Retina (tissue), 1 donor: ENCODE measurements around the gene OSBPL8.

ENCODE experiments used
- DNase-seq: peaks from one replicate; pipeline ENCODE4 v3.0.0-alpha.2; 2016

OSBPL8 gene, protein sequence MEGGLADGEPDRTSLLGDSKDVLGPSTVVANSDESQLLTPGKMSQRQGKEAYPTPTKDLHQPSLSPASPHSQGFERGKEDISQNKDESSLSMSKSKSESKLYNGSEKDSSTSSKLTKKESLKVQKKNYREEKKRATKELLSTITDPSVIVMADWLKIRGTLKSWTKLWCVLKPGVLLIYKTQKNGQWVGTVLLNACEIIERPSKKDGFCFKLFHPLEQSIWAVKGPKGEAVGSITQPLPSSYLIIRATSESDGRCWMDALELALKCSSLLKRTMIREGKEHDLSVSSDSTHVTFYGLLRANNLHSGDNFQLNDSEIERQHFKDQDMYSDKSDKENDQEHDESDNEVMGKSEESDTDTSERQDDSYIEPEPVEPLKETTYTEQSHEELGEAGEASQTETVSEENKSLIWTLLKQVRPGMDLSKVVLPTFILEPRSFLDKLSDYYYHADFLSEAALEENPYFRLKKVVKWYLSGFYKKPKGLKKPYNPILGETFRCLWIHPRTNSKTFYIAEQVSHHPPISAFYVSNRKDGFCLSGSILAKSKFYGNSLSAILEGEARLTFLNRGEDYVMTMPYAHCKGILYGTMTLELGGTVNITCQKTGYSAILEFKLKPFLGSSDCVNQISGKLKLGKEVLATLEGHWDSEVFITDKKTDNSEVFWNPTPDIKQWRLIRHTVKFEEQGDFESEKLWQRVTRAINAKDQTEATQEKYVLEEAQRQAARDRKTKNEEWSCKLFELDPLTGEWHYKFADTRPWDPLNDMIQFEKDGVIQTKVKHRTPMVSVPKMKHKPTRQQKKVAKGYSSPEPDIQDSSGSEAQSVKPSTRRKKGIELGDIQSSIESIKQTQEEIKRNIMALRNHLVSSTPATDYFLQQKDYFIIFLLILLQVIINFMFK

DNA sequence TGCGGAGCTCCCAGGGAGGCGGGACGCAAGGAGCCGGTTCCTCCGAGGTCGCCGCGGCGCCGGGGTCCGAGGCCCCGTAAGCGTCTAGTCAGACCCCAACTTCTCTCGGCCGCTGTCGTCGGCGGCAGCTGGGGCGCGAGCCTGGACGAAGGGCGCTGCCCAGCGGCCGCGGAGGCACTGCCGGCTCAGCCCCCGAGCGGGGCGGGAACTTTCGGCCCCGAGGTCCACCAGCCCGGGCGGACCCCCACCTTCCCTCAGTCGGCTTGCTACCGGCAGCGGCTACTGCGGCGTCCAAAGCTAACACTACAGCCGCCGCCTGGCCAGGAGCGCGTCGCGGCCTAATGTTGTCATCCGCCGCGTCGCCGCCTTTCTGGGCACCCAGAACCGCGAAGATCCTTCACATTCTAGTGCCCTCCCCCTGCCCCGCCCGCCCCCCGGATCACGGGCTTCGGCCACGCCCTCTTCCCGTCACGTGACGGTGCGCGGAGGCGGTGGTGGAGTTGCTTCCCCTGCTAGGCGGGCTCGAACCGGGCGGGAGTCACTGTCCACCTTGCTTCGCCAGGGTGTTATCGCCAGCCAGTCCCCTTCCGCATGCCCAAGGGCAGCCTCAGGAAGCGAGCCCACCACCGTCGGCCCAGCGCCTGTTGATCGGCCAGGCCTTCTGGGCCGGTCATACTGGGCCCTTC lies at the start of gene OSBPL8:
Gene OSBPL8, minus strand, starts transcription at position 372 of the 686 bp plus-strand sequence. CDS start 72,220 bp downstream, outside the sequence.
- peak; percentile 96 for DNase-seq

DNA sequence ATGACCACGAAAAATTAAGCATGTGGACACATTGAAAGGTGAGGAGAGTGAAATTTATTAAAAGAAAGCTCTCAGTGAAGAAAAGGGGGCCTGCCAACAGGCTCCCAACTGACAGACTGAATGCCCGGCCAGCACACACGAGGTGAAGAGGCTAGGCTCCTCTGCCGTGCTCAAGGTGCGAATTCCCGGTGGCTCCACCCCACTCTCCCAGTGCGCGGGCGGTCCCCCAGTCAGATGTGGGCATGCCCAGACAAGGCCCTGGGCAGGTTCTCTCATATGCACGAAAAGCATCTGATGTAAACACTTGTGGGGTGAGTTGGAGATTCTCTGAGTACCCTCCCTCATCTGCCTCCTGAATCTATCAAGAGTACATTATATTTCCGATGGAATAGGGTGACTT lies 48.5 kb upstream of the OSBPL8 start:
- DNase-seq, result no peak

DNA sequence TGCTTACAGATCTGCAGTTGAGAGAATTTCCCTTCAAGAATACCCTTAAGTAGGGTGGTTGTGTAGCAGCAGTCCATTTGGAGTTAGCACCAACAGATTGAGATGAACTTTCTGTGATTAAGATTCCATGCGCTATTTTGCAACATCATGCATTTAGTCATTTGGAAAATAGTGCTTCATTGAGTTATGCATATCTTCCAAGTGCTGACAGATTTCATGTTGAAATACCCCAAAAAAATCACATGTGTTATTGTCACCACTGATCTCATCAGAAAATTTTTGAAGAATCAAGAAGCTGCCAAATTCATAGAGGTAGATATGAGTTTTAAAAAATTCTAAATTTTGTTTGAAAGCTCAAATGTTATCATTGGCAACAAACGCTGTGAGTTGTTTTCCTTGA lies 35.5 kb upstream of the OSBPL8 start:
- no peak for DNase-seq

DNA sequence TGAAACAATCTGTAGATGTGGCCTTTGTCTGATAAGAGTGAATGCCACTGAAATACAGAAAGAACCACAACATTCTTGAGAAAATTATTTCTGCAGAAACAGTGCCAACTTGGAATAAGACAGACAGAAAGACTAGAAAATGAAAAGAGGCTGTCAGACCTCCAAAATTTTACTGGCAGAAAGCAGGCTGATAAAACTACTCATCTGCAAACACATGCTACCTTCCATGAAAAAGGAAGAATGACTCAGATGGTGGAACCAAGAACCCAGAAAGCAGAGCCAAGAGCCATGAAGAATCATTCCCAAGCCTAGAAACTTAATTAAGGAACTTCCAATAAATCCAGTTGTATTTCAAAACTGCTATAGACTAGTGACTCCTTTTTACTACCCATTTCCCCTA lies 31.9 kb upstream of the OSBPL8 start:
- DNase-seq, result no peak

DNA sequence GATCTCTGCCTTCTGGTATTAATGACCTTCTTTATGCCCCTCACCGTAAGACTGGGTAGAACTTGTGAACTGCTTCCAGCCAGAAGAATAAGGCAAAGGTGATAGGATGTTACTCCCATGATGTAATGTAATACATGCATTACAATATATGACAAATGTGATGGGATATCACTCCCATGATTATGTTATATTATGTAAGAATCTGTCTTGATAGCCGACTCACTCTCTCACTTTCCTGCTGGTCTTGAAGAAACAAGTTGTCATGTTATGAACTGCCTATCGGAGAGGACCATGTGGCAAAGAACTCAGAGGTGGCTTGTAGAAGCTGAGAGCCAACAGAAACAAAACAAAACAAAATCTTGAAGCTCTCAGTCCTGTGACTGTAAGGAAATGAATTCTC lies 30.6 kb upstream of the OSBPL8 start:
- DNase-seq, result no peak

DNA sequence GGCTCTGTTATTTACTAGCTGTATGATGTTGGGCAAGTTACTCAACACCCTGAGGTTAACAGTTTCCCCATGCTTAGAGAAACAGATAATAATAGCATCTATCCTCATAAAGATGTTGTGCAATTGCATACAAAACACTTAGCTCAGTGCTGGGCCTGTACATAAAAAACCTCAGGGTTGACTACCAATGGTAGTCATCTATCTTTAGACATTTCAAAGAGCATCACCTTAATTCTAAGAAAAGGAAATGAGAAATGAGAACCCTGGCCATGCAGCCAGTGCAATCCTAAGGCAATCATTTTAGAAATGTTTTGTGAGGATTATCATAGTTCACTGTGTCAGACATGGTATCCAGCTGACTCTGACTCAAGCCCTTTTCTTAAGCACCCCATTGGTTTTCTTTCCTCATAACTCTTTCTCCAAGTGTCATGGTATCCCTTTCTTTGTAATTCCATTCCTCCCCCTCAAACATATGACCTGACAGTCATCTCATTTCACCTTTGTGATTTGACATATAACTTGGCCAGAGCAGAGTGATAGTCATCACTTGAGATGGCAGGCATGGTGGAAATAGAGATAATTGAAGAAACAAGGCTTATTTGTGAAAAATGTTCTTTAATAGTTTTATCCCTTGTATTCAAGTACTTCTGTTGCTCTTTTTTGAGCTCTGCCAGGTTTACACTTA lies 29.5 kb upstream of the OSBPL8 start:
- no peak for DNase-seq

DNA sequence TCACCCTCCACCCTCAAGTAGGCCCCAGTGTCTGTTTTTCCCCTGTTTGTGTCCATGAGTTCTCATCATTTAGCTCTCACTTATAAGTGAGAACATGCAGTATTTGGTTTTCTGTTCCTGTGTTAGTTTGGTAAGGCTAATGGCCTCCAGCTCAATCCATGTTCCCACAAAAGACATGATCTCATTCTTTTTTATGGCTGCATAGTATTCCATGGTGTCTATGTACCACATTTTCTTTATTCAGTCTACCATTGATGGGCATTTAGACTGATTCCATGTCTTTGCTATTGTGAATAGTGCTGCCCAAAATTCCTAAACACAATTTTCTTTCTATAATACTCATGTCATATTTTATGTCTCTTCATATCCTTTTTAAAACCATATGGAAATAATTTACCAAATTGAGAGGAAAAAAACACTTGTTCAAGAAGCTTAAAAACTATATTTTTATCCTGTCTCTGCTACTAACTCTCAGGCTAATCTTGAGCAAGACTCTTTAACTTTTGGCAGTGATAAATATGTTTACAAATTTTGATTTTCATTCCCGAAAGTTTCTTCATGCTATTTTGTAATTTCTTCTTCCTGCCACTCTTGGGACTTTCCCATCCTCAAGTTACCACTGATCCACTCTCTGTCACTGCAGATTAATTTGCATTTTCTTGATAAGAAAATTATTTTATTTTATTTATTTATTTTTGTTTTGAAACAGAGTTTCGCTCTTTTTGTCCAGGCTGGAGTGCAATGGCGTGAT lies 28.0 kb upstream of the OSBPL8 start:
- DNase-seq, result no peak

DNA sequence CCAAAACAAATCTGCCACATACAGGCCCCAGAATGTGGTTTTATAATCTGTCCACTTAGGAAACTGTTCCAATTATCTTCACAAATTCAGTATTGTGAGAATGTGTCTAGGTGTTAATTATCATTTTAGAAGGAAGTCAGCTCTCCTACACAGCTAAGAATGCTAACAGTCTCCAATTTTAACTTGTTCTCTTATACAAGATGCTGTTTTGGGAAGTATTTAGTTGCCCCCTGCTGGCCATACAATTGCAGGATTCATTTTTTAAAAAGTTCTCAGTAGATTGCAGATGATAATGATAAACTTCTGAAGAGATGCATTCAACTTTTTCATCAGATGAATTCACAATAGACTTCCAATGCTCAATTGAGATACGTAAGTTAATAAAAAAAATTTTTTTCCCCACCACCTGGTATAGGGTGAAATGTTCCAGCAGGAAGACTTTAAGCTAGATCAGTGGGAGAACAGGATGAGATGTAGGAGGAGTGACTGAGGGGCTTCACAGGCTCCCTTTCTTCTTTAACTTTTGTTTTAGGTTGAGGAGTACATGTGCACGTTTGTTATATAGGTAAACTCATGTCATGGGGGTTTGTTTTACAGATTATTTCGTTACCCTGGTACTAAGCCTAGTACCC lies 27.3 kb upstream of the OSBPL8 start:
- peak; percentile 11 for DNase-seq

DNA sequence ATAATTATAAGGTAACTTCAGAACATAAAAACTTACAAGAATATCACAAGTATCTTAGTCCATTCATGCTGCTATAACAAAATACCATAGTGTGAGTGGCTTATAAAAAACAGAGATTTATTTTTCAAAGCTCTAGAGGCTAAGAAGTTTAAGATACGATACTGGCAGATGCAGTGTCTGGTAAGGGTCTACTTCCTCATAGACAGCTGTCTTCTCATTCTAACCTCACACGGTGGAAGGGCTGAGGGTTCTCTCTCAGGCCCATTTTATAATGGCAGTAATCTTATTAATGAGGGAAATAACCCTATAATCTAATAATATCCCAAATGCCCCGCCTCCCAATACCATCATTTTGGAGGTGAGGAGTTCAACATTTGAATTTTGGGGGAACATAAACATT lies 23.7 kb upstream of the OSBPL8 start:
- no peak for DNase-seq

DNA sequence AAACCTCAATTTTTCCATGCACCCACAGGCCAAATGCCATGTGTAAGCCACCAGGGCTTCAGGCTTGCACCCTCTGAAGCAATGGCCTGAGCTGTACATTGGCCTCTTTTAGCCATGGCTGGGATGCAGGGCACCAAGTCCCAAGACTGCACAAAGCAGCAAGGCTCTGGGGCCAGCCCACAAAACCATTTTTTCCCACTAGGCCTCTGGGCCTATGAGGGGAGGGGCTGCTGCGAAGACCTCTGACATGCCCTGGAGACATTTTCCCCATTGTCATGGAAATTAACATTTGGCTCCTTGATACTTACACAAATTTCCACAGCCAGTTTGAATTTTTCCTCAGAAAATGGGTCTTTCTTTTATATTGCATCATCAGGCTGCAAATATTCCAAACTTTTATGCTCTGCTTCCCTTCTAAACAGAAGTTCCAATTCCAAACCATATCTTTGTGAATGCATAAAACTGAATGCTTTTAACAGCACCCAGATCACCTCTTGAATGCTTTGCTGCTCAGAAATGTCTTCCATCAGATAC lies 14.3 kb upstream of the OSBPL8 start:
- DNase-seq, result no peak

DNA sequence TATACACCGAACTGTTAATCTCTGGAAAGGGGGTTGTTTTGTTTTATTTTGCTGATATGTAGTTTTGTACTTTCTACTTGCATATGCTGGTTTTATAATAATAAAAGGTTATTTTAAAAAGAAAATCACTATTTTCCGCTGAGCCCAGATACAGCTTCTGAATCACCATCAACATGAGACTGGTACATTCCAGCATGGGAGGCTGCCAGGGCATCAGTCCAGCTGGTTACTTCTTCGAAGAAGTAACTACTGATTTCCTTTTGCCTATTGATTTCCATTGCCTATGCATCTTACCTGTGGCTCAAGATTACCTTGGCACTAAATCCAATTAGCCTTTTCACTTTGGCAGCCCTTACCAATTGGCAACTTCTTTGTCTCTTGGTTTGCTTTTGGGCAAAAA lies 11.7 kb upstream of the OSBPL8 start:
- no peak for DNase-seq

DNA sequence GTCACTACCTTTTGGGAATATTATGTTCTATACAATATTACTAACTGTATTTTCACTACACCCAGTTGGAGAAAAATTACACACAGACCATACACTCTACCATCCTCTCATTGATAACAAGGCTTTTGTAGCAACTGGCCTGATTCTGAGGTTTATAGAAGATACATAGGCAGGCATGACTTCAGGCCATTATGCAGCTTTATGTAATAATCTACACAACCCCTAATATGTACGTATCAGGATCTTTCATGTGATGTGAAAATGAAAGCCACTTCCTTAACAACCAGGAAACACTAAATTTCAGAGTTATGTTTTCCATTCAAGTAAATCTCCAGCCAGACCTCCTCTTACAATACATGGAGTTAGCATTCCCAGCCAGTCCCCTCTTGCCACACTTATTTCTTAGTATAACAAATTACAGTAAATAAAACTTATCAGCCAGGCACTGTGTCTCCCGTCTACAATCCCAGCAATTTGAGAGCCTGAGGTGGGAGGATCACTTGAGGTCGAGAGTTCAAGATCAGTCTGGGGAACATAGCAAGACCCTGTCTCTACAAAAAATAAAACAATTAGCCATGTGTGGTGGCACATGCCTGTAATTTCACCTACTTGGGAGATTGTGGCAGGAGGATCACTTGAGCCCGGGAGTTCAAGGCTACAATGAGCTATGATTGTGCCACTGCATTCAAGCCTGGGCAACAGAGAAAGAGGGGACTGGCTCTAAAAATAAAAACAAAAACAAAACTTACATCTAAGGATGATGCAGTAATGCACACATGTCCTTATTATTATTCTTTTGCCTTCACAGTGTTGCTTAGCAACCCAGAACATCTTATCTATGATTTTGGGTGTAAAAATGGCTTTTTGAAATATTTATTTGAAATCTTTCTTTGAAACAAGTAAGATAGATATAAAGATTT lies 10.4 kb upstream of the OSBPL8 start:
- no peak for DNase-seq

DNA sequence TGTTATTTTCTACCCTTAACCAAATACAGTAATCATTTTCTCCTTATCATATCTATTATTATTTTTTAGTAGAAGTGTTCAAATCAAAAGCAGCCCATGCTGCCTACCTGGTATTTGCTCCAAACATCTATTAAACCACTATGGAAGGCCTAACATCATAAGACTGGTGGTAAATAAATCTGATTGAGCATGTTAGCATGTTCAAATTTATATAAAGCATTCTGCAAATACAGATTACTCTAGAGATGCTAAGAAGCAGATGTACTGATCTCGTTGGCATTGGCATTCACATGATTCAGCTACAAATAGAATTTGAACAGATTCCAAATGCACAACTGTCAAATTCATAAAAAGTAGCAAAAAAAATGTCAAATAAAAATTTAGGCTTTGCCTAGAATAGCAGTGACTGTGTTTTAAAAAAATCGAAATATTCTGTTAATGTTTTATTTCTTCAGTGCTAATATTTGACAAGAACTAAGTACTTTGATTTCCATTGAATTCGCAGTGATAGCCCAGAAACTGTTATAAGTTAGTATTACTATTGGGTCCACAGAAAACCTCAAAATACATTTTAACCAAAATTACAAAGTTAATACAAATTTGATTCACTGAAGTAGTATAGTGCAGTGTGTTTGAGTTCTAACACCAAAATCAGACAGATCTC lies 9.4 kb upstream of the OSBPL8 start:
- no peak for DNase-seq

DNA sequence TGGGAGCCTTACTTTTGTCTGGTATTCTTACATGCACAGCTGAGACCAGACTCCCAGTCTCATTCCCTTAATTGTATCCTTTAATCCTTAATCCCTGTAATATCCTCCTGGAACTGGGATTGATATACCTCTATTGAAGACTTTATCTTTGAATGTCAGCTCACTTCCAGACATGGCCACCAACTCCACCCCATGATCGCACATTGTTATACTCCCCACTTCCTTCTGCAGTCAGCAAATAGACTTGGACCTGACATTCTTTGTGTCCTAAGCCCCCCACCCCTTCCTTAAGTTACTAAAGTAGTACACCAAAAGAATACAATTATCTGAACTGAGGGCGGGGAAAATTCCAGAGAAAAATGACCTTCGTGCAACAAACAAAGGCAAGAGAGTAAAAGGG lies 8.6 kb upstream of the OSBPL8 start:
- DNase-seq, result no peak

DNA sequence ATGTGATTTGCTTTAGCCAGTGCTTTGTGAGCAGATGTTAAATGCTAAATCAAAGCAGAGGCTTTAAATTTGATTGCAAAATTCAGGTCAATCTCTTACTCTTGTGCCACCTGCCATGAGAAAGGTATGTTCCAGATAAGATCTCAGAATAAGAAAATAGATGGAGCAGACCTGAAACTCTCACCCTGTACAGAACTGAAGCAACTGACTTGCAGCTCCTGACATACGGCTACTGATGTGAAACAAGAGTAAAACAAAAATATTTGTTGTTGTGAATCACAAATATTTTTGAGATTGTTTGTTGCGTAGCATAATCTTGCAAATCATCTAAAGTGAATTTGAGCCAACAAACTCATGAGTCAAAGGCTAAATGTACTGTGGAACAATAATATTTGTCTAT lies 3.5 kb upstream of the OSBPL8 start:
- no peak for DNase-seq

DNA sequence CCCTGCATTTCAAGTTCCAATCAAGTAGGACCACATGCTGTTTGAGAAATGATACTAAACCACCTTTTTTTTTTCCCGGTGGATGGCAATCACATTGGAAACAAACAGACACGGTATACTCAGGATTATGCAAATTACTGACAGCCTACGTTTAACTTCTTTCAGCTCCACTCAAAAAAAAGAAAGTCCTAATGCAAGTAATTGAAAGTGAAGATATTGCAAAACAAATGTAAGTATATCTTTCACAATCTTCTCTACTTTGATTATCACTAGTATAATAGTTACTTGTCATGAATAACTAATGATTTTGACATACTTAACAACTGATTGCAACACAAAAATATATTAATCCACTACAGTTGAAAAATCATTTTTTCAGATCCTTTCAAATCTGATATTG lies 2.6 kb upstream of the OSBPL8 start:
- DNase-seq, result no peak

DNA sequence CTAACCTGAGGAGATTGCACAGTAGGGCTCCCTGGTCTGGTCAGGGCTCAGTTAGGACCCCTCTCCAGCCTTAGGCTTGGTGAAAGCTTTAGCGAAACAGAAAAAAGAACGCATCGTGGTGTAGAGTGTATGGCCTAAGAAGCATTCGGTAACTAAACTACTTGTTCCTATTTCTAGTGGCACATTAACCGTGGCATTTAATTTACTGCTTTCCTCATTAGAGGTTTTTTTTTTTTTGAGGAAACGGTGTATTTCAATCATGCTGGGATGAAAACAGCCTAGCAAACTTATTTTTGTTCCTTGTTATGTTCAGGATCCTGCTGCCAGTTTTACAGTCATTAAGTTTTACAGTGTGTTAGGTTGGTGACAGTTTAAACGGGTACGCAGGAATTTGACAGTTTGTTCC lies 518 bp upstream of the OSBPL8 start:
- DNase-seq, result no peak

DNA sequence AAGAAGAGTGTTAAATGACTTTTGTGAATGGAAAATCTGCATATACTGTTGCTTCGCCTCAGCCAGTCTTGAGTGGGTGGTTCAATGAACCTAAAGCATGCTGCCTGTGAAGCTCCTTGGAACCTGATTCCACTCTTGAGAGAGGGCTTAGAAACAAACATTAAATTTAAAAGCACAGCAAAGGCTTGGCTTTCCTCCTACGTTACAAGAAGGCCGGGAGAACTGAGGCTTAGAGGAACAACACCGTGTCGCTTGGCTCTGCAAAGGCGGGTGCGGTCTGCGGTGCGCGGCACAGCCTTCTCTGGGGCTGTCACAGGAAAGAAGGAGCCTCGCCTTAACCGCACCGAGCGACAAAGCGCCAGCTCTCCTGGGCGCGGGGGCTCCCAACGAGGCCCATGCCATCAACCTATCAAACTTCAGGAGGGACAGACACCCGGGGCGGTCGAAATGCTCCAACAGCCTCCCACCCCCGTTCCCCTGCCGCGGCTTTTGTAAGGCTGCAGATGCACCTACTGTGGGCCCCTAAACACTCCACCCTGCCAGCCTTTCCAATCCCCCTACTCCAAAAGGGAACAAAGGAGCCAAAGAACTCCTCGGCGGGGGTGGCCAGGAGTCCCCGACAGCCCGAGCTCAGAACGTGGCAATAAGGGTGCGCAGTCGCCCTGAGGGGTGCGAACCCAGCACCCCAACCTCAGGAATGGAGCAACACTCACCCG lies 729 bp downstream of the OSBPL8 start:
- DNase-seq, result peak; percentile 87

DNA sequence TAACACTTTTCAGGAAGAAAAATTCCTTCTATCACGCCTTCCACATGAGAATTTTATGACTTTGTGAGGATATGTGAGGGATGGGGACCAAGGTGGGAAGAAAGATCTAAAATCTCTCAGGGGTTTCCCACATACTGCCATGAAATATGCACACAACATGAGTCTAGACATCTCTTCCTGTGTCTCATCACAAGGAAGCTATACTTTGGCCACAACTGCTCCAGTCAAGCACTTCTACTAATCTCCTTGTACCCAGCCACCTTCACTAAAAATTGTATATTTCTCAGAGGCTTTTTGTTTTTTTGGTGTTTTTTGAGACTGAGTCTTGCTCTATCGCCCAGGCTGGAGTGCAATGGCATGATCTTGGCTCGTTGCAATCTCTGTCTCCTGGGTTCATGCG lies 3.2 kb downstream of the OSBPL8 start:
- no peak for DNase-seq
